ENCODE data around the gene TTLL11. TPM values are rescaled to one million over a fixed set of nuclear protein-coding genes. Genes with fewer than 3 reads are reported as not detected.

TTLL11 gene
- total and polyA plus RNA-seq, 2 experiments from 2014 or later: 5.5 to 7.6 TPM

DNA sequence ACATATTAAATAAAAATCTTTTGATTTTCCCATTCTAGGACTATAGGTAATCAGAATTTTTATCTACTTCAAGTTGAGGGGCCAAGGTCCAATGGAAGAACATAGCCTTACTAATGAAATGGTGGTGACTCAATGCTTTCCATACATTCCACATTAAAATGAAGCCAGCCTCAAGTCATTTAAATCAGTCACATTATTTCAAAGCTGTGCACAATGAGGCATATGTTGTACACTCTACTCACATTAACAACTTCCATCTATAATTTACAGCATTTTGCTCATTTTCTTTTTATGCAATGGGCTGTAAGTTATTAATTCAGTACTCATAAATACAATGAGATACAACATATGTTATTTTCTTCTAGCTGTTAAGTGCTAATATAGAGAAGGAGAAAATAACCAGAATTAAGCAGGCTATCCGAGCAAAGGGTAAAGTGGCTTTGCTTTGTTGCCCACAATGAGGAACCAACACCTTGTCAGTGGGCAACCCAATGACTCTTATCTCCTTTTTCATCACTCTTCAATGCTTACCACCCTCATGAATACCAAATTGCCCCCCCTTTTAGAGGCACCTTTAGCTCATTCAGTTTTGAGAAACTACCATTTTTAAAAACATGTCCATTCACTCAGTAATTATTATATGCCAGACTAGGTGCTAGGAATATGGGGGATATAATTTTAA lies 52.4 kb downstream of the TTLL11 start:
- no peak for DNase-seq (ENCODE audit: low spot score)
- no peaks in the 10 kb centered on the region for H3K9me3 ChIP-seq (ENCODE audit: low read depth)
- H3K27me3 ChIP-seq: no peaks in the 10 kb centered on the region
- H3K27ac ChIP-seq: no peak overlapping the region
- no peaks in the 10 kb centered on the region for H3K4me1 ChIP-seq (ENCODE audit: insufficient read depth)
- no peaks in the 10 kb centered on the region for H3K36me3 ChIP-seq (replicated peaks; ENCODE audit: insufficient read depth, low read depth)
- H3K79me2 ChIP-seq: no peaks in the 10 kb centered on the region
- H4K20me1 ChIP-seq (ENCODE audit: insufficient read depth, poor library complexity, severe bottlenecking): no peaks in the 10 kb centered on the region
- 87% methylated on average over 1 of the region's 1 CpG for WGBS (ENCODE audit: low lambda C conversion rate, missing lambda C conversion rate)
- no peak overlapping the region for H3K4me2 ChIP-seq
- TF ChIP-seq EZH2phosphoT487 (IDR thresholded peaks at IDR 0.05; ENCODE audit: low read depth, severe bottlenecking, unreplicated experiment): no peak
- no peak for TF ChIP-seq EZH2 (IDR thresholded peaks at IDR 0.05; ENCODE audit: borderline replicate concordance)
- TF ChIP-seq, protein P1, sequence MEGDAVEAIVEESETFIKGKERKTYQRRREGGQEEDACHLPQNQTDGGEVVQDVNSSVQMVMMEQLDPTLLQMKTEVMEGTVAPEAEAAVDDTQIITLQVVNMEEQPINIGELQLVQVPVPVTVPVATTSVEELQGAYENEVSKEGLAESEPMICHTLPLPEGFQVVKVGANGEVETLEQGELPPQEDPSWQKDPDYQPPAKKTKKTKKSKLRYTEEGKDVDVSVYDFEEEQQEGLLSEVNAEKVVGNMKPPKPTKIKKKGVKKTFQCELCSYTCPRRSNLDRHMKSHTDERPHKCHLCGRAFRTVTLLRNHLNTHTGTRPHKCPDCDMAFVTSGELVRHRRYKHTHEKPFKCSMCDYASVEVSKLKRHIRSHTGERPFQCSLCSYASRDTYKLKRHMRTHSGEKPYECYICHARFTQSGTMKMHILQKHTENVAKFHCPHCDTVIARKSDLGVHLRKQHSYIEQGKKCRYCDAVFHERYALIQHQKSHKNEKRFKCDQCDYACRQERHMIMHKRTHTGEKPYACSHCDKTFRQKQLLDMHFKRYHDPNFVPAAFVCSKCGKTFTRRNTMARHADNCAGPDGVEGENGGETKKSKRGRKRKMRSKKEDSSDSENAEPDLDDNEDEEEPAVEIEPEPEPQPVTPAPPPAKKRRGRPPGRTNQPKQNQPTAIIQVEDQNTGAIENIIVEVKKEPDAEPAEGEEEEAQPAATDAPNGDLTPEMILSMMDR (IDR thresholded peaks at IDR 0.05; ENCODE audit: poor library complexity): no peak
- no peaks in the 10 kb centered on the region for H3K9me2 ChIP-seq (replicated peaks; ENCODE audit: insufficient read depth)
- H2AFZ ChIP-seq: no peak overlapping the region
- no peak overlapping the region for H3K4me3 ChIP-seq

DNA sequence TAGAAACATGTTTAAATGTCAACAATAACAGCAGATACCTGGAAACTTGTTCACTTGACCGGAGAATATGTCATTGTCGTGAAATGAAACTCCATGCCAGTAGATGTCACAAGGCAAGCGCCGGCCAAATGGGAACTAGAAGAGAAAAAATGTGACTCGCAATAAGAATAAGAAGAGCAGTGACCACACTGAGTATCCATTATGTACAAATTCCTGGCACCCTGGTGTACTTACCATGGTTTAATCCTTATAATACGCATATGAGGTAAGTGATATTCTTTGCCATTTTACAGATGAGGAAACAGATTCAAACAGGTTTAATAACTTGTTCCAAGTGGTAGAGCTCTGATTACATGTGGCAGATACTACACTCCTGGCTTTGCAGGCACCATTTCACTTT lies 53.9 kb downstream of the TTLL11 start:
- no peaks in the 10 kb centered on the region for H3K27me3 ChIP-seq
- no peak for DNase-seq (ENCODE audit: low spot score)
- H3K79me2 ChIP-seq: no peaks in the 10 kb centered on the region
- H3K4me2 ChIP-seq: no peak overlapping the region
- H2AFZ ChIP-seq: no peak overlapping the region
- H3K4me1 ChIP-seq (ENCODE audit: insufficient read depth): no peaks in the 10 kb centered on the region
- WGBS (ENCODE audit: low lambda C conversion rate, missing lambda C conversion rate): 98% methylated on average over 6 of the region's 6 CpGs
- no peaks in the 10 kb centered on the region for H3K9me3 ChIP-seq (ENCODE audit: low read depth)
- no peaks in the 10 kb centered on the region for H3K36me3 ChIP-seq (replicated peaks; ENCODE audit: insufficient read depth, low read depth)
- H3K9me2 ChIP-seq (replicated peaks; ENCODE audit: insufficient read depth): no peaks in the 10 kb centered on the region
- no peaks in the 10 kb centered on the region for H4K20me1 ChIP-seq (ENCODE audit: insufficient read depth, poor library complexity, severe bottlenecking)
- no peak overlapping the region for H3K4me3 ChIP-seq
- no peak for TF ChIP-seq EZH2phosphoT487 (IDR thresholded peaks at IDR 0.05; ENCODE audit: low read depth, severe bottlenecking, unreplicated experiment)
- TF ChIP-seq, protein P1 (IDR thresholded peaks at IDR 0.05; ENCODE audit: poor library complexity): no peak
- TF ChIP-seq EZH2 (IDR thresholded peaks at IDR 0.05; ENCODE audit: borderline replicate concordance): no peak
- H3K27ac ChIP-seq: no peak overlapping the region

DNA sequence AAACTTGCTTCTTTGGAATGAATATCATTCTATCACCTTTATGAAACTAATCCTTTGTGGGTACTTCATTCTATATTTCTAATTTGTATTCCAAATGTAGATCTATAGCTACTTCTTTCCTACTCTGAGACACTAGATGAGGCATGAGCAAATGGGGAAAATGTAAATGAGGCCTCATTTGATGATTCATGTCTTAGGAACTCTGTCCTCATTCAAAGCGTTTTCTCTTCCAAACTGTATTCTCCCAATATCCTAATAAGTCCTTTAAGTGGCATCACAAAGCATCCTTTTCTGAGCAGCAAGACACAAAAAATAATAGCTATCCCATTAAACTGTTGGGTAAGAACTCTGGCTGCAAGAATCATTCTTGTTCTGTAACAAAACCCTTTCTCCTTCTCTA lies 56.1 kb downstream of the TTLL11 start:
- WGBS (ENCODE audit: low lambda C conversion rate, missing lambda C conversion rate): 67% methylated on average over 1 of the region's 1 CpG
- Histone ChIP-seq H3K4me1 (ENCODE audit: insufficient read depth) (no peaks in the 10 kb centered on the region), H3K9me2 (replicated peaks; ENCODE audit: insufficient read depth) (no peaks in the 10 kb centered on the region), H3K36me3 (replicated peaks; ENCODE audit: insufficient read depth, low read depth) (no peaks in the 10 kb centered on the region), H3K4me3 (no peak overlapping the region), H2AFZ (no peak overlapping the region), H4K20me1 (ENCODE audit: insufficient read depth, poor library complexity, severe bottlenecking) (no peaks in the 10 kb centered on the region), H3K27ac (no peak overlapping the region), H3K79me2 (no peaks in the 10 kb centered on the region), H3K4me2 (no peak overlapping the region), H3K9me3 (ENCODE audit: low read depth) (no peaks in the 10 kb centered on the region), H3K27me3 (no peaks in the 10 kb centered on the region)
- DNase-seq (ENCODE audit: low spot score): no peak
- TF ChIP-seq EZH2phosphoT487 (IDR thresholded peaks at IDR 0.05; ENCODE audit: low read depth, severe bottlenecking, unreplicated experiment) (no peak), EZH2 (IDR thresholded peaks at IDR 0.05; ENCODE audit: borderline replicate concordance) (no peak)
- TF ChIP-seq, protein P1 (IDR thresholded peaks at IDR 0.05; ENCODE audit: poor library complexity): no peak

Measured in hepatocyte (in vitro differentiated cells).